ENCODE data around the gene AQP9.

The AQP9 gene

GRCh38 chr15:58138106-58138505 is at the start of gene AQP9:
Gene AQP9, plus strand, starts transcription at chr15:58138381. Its CDS starts 185 bp downstream, at chr15:58138566.
- H3K4me3 ChIP-seq (ENCODE audit: low read depth, low read length), result no peak within 1 kb of the TSS
- no peak for TF ChIP-seq CTCF (IDR thresholded peaks at IDR 0.05; ENCODE audit: insufficient read depth, low read depth, low read length, missing control alignments)
- no peak for DNase-seq (ENCODE audit: low read depth)

- no peak for TF ChIP-seq CTCF (IDR thresholded peaks at IDR 0.05; ENCODE audit: insufficient read depth, low read depth, low read length, missing control alignments)
- no peak for DNase-seq (ENCODE audit: low read depth)
- H3K4me3 ChIP-seq (ENCODE audit: low read depth, low read length), result no peak overlapping the region
These were observed 42.8 kb upstream of the AQP9 start for GRCh38 chr15:58095415-58095814.

- H3K4me3 ChIP-seq (ENCODE audit: low read depth, low read length), result no peak overlapping the region
- no peak for DNase-seq (ENCODE audit: low read depth)
- no peak for TF ChIP-seq CTCF (IDR thresholded peaks at IDR 0.05; ENCODE audit: insufficient read depth, low read depth, low read length, missing control alignments)
These were observed 41.6 kb upstream of the AQP9 start for GRCh38 chr15:58096529-58097084.

GRCh38 chr15:58103482-58103881 is 34.7 kb upstream of the AQP9 start:
- no peak overlapping the region for H3K4me3 ChIP-seq (ENCODE audit: low read depth, low read length)
- TF ChIP-seq CTCF (IDR thresholded peaks at IDR 0.05; ENCODE audit: insufficient read depth, low read depth, low read length, missing control alignments), result no peak
- DNase-seq (ENCODE audit: low read depth), result no peak

GRCh38 chr15:58108117-58108516 is 30.1 kb upstream of the AQP9 start:
- no peak for DNase-seq (ENCODE audit: low read depth)
- TF ChIP-seq CTCF (IDR thresholded peaks at IDR 0.05; ENCODE audit: insufficient read depth, low read depth, low read length, missing control alignments), result no peak
- H3K4me3 ChIP-seq (ENCODE audit: low read depth, low read length), result no peak overlapping the region

GRCh38 chr15:58109419-58109818 is 28.8 kb upstream of the AQP9 start:
- DNase-seq (ENCODE audit: low read depth), result no peak
- TF ChIP-seq CTCF (IDR thresholded peaks at IDR 0.05; ENCODE audit: insufficient read depth, low read depth, low read length, missing control alignments), result no peak
- no peak overlapping the region for H3K4me3 ChIP-seq (ENCODE audit: low read depth, low read length)

GRCh38 chr15:58110999-58111717 is 27.0 kb upstream of the AQP9 start:
- no peak overlapping the region for H3K4me3 ChIP-seq (ENCODE audit: low read depth, low read length)
- no peak for DNase-seq (ENCODE audit: low read depth)
- no peak for TF ChIP-seq CTCF (IDR thresholded peaks at IDR 0.05; ENCODE audit: insufficient read depth, low read depth, low read length, missing control alignments)
